Liver (tissue), 2 donors: ENCODE results near the gene MYO1F.

ENCODE experiments used
- CTCF ChIP-seq: fragments of 150-350 bp; IDR thresholded peaks from 2 replicates; pipeline ENCODE4 v1.5.1; 2017; ENCODE audit warnings: improper control_type of control experiment, low read depth, low read length; ENCODE audit not compliant: missing input control
- REST ChIP-seq: IDR thresholded peaks from 2 replicates; pipeline ENCODE4 v1.6.1; 2016; ENCODE audit warnings: antibody characterized with exemption, mild to moderate bottlenecking
- YY1 ChIP-seq: IDR thresholded peaks from 2 replicates; pipeline ENCODE4 v1.6.1; 2016; ENCODE audit warnings: antibody characterized with exemption, mild to moderate bottlenecking
- donor health status: healthy.

- TF ChIP-seq CTCF (no peak), YY1 (no peak), REST (no peak)
Observed at GRCh38 chr19:8573316-8573715, 3.9 kb downstream of the MYO1F start.
